ENCODE measurements around the gene GPC6.

- TF ChIP-seq TAF1 (IDR thresholded peaks at IDR 0.05; ENCODE audit: borderline replicate concordance, low read depth, low read length) (no peak), POLR2AphosphoS5 (IDR thresholded peaks at IDR 0.05; ENCODE audit: low read depth, low read length) (no peak)
Observed at GRCh38 chr13:93477238-93477637, 250.6 kb downstream of the GPC6 start.
